SK-N-SH treated with all-trans-retinoic acid at 6 μM for 48 hours (cell line): ENCODE results near the gene SCYL1.

Source experiments
- ATAC-seq: fragments of 200-7000 bp; cut with Tn5 transposase; 3 replicates; pipeline ENCODE4 v1.9.1; 2020; ENCODE audit warnings: mild to moderate bottlenecking, moderate library complexity
- ARNTL ChIP-seq: fragments of 450-650 bp; formaldehyde crosslinking; IDR thresholded peaks from 2 replicates; pipeline ENCODE4 v1.5.0; 2020; ENCODE audit warnings: low read depth, mild to moderate bottlenecking, moderate library complexity, borderline replicate concordance
- BACH2 ChIP-seq: fragments of 250-450 bp; sonication (Bioruptor Pico); IDR thresholded peaks from 2 replicates; pipeline ENCODE4 v1.9.0; 2021; ENCODE audit warnings: mild to moderate bottlenecking, borderline replicate concordance
- CSRNP3 ChIP-seq: fragments of 250-450 bp; sonication (Bioruptor Pico); IDR thresholded peaks from 2 replicates; pipeline ENCODE4 v1.5.1; 2021; ENCODE audit warnings: mild to moderate bottlenecking, moderate library complexity
- ESRRG ChIP-seq: fragments of 250-450 bp; sonication (Bioruptor Pico); IDR thresholded peaks from 2 replicates; pipeline ENCODE4 v1.6.1; 2021; ENCODE audit warnings: mild to moderate bottlenecking
- GLIS3 ChIP-seq: fragments of 250-450 bp; sonication (Bioruptor Pico); IDR thresholded peaks from 2 replicates; pipeline ENCODE4 v1.5.0; 2020; ENCODE audit warnings: mild to moderate bottlenecking, moderate library complexity
- ISL1 ChIP-seq: fragments of 250-450 bp; sonication (Bioruptor Pico); IDR thresholded peaks from 2 replicates; pipeline ENCODE4 v2.1.2; 2022; ENCODE audit warnings: mild to moderate bottlenecking, moderate library complexity
- OSR1 ChIP-seq: fragments of 250-450 bp; sonication (Bioruptor Pico); IDR thresholded peaks from 2 replicates; pipeline ENCODE4 v1.8.0; 2022; ENCODE audit warnings: moderate library complexity, mild to moderate bottlenecking, inconsistent platforms
- PPARA ChIP-seq: fragments of 250-450 bp; sonication (Bioruptor Pico); IDR thresholded peaks from 2 replicates; pipeline ENCODE4 v1.5.0; 2020; ENCODE audit warnings: mild to moderate bottlenecking, borderline replicate concordance
- RARB ChIP-seq: fragments of 250-450 bp; sonication (Bioruptor Pico); IDR thresholded peaks from 2 replicates; pipeline ENCODE4 v1.8.0; 2021; ENCODE audit warnings: mild to moderate bottlenecking, moderate library complexity
- TCF4 ChIP-seq: fragments of 250-450 bp; sonication (Bioruptor Pico); IDR thresholded peaks from 2 replicates; pipeline ENCODE4 v1.8.0; 2021; ENCODE audit warnings: mild to moderate bottlenecking, moderate library complexity, borderline replicate concordance
- TOX ChIP-seq: fragments of 250-450 bp; sonication (Bioruptor Pico); IDR thresholded peaks from 2 replicates; pipeline ENCODE4 v1.8.0; 2021; ENCODE audit warnings: mild to moderate bottlenecking, moderate library complexity, borderline replicate concordance
- TSHZ2 ChIP-seq: fragments of 250-450 bp; sonication (Bioruptor Pico); IDR thresholded peaks from 2 replicates; pipeline ENCODE4 v1.5.0; 2020; ENCODE audit warnings: mild to moderate bottlenecking, moderate library complexity
- ZC3H10 ChIP-seq: fragments of 250-450 bp; sonication (Bioruptor Pico); IDR thresholded peaks from 2 replicates; pipeline ENCODE4 v1.5.1; 2021; ENCODE audit warnings: mild to moderate bottlenecking, moderate library complexity
- ZFP3 ChIP-seq: fragments of 250-450 bp; sonication (Bioruptor Pico); IDR thresholded peaks from 2 replicates; pipeline ENCODE4 v1.5.0; 2020; ENCODE audit warnings: mild to moderate bottlenecking, moderate library complexity
- ZFP30 ChIP-seq: fragments of 450-650 bp; formaldehyde crosslinking; IDR thresholded peaks from 2 replicates; pipeline ENCODE4 v1.5.0; 2022; ENCODE audit warnings: mild to moderate bottlenecking, moderate library complexity
- ZNF565 ChIP-seq: fragments of 450-650 bp; formaldehyde crosslinking; conservative IDR thresholded peaks from 2 replicates; pipeline ENCODE4 v1.5.0; 2020; ENCODE audit warnings: low read depth, mild to moderate bottlenecking, moderate library complexity
- ZNF70 ChIP-seq: fragments of 450-650 bp; formaldehyde crosslinking; IDR thresholded peaks from 2 replicates; pipeline ENCODE4 v1.5.0; 2020; ENCODE audit warnings: mild to moderate bottlenecking, moderate library complexity
- ZNF8 ChIP-seq: fragments of 450-650 bp; formaldehyde crosslinking; IDR thresholded peaks from 2 replicates; pipeline ENCODE4 v1.5.0; 2020; ENCODE audit warnings: mild to moderate bottlenecking, moderate library complexity
- TF ChIP-seq, protein P1 (sequence below): fragments of 250-450 bp; sonication (Bioruptor Pico); IDR thresholded peaks from 2 replicates; pipeline ENCODE4 v1.5.1; 2020; ENCODE audit warnings: low read depth, mild to moderate bottlenecking, moderate library complexity
- TF ChIP-seq, protein P2 (sequence below): fragments of 250-450 bp; sonication (Bioruptor Pico); IDR thresholded peaks from 2 replicates; pipeline ENCODE4 v1.8.0; 2020; ENCODE audit warnings: mild to moderate bottlenecking, moderate library complexity, borderline replicate concordance

The SCYL1 gene

DNA sequence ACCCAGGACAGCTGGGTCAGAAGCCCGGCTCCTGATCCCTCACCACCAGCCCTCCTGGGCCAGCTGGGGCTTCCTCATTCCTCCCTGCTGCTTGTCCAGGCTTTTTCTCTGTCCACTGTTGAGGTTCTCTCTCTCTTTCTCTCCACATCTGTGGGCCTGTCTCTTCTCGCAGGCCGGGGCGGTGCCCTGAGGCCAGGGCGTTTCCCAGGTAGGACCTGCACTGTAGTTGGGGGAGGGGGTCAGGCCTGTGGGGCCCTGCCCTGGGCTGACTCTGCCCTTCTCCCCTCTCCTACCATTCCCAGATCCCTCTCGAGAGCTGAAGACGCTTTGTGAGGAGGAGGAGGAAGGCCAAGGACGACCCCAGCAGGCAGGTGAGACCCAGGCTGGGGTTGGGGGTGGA, 55.9 kb downstream of the SCYL1 start (continued):
- no peak for TF ChIP-seq TSHZ2 (CRISPR knock-in tag)
- no peak for TF ChIP-seq CSRNP3 (CRISPR knock-in tag)

DNA sequence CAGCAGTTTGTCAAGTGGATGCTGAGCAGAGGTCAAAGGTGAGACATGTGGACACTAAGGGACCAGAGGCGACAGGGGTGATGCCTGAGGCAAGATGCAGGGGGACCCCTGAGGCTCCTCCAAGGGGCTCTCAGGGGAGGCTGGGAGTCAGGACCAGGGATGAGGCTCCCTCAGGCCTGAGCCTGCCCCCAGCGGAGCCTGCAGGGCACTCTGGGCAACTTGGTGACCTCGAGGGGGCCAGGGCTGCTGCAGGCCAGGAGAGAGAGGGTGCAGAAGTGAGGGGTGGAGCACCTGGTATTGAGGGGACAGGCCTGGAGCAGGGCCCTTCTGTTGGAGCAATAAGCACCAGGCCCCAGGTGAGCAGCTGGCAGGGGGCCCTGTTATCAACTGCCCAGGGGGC, 57.0 kb downstream of the SCYL1 start:
- TF ChIP-seq ZNF70 (CRISPR knock-in tag) = no peak
- TF ChIP-seq BACH2 (CRISPR knock-in tag) = no peak
- no peak for TF ChIP-seq OSR1 (CRISPR knock-in tag)
- no peak for TF ChIP-seq ARNTL (CRISPR knock-in tag)
- no peak for TF ChIP-seq ZNF8
- TF ChIP-seq PPARA (CRISPR knock-in tag) = no peak
- TF ChIP-seq, protein P1, sequence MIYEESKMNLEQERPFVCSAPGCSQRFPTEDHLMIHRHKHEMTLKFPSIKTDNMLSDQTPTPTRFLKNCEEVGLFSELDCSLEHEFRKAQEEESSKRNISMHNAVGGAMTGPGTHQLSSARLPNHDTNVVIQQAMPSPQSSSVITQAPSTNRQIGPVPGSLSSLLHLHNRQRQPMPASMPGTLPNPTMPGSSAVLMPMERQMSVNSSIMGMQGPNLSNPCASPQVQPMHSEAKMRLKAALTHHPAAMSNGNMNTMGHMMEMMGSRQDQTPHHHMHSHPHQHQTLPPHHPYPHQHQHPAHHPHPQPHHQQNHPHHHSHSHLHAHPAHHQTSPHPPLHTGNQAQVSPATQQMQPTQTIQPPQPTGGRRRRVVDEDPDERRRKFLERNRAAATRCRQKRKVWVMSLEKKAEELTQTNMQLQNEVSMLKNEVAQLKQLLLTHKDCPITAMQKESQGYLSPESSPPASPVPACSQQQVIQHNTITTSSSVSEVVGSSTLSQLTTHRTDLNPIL (CRISPR knock-in tag) = no peak
- TF ChIP-seq ZFP30 = no peak
- no peak for TF ChIP-seq TSHZ2 (CRISPR knock-in tag)
- TF ChIP-seq TCF4 (CRISPR knock-in tag) = no peak
- ATAC-seq = no peak

DNA sequence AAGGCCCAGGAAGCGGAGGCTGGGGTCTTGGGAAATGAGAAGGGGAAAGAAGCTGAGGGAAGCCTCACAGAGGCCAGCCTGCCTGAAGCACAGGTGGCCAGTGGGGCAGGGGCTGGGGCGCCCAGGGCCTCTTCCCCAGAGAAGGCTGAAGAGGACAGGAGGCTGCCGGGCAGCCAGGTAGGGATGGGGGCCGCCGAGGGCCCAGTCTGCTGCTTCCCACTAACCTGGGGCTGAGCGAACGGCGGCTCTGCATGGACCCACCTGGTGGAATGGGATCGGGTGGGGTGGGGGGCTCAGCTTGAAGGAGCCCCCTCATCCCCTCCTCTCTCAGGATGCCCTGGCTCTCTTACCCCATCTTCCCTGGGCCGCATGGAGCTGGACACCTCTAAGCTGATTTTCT, 58.7 kb downstream of the SCYL1 start:
- TF ChIP-seq OSR1 (CRISPR knock-in tag) (no peak), ZFP30 (no peak), TOX (CRISPR knock-in tag) (no peak), ZFP3 (CRISPR knock-in tag) (no peak), ISL1 (no peak), ARNTL (CRISPR knock-in tag) (no peak), ZNF70 (CRISPR knock-in tag) (no peak), BACH2 (CRISPR knock-in tag) (no peak), ESRRG (CRISPR knock-in tag) (no peak), TSHZ2 (CRISPR knock-in tag) (no peak), ZNF565 (CRISPR knock-in tag) (no peak), ZC3H10 (CRISPR knock-in tag) (no peak), CSRNP3 (CRISPR knock-in tag) (no peak), RARB (CRISPR knock-in tag) (no peak), ZNF8 (no peak), TCF4 (CRISPR knock-in tag) (no peak), GLIS3 (no peak)
- TF ChIP-seq, protein P2, sequence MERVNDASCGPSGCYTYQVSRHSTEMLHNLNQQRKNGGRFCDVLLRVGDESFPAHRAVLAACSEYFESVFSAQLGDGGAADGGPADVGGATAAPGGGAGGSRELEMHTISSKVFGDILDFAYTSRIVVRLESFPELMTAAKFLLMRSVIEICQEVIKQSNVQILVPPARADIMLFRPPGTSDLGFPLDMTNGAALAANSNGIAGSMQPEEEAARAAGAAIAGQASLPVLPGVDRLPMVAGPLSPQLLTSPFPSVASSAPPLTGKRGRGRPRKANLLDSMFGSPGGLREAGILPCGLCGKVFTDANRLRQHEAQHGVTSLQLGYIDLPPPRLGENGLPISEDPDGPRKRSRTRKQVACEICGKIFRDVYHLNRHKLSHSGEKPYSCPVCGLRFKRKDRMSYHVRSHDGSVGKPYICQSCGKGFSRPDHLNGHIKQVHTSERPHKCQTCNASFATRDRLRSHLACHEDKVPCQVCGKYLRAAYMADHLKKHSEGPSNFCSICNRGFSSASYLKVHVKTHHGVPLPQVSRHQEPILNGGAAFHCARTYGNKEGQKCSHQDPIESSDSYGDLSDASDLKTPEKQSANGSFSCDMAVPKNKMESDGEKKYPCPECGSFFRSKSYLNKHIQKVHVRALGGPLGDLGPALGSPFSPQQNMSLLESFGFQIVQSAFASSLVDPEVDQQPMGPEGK = no peak
- TF ChIP-seq, protein P1 (CRISPR knock-in tag) = no peak
- ATAC-seq = no peak
